NCI-H146 (cell line): ENCODE results near the gene SLC22A25.
"Not testable (repeated sequence)": the region's sequence is repeated elsewhere in the genome, so short reads cannot be mapped to it uniquely, and the experiment has no call there.

ENCODE experiments used
- DNase-seq: peaks from one replicate; lab custom pipeline; 2025; lab: John Stamatoyannopoulos, UW

SLC22A25 gene

GRCh38 chr11:63243533-63243932, at the start of gene SLC22A25:
TSS of gene SLC22A25 (minus strand) at chr11:63243599. CDS start at chr11:63229652, 13,947 bp downstream.
- no peak for DNase-seq

- no peak for DNase-seq
Observed at GRCh38 chr11:63290285-63290684, 46.9 kb upstream of the SLC22A25 start.

DNA sequence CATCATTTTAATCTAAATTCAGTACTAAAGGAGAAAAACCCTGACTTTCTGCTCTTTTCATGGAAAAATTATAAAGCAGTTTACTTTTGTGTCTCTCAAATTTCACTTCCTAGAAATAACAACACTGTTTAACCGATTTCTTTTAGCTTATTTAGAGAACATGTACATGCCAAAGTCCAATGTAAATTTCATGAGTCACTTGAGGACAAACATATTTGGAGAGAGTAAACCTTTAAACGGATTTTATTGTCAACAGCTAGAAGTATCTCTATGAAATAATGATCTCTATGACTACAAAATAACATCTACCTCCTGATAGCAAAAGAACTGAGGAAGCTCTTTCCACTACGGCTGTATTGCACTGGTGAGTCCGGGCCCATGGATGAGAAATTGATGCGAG, 46.3 kb upstream of the SLC22A25 start:
- DNase-seq: no peak

- DNase-seq: no peak
Observed at GRCh38 chr11:63282579-63282978, 39.2 kb upstream of the SLC22A25 start.

GRCh38 chr11:63280920-63281319, 37.5 kb upstream of the SLC22A25 start:
- no peak for DNase-seq

DNA sequence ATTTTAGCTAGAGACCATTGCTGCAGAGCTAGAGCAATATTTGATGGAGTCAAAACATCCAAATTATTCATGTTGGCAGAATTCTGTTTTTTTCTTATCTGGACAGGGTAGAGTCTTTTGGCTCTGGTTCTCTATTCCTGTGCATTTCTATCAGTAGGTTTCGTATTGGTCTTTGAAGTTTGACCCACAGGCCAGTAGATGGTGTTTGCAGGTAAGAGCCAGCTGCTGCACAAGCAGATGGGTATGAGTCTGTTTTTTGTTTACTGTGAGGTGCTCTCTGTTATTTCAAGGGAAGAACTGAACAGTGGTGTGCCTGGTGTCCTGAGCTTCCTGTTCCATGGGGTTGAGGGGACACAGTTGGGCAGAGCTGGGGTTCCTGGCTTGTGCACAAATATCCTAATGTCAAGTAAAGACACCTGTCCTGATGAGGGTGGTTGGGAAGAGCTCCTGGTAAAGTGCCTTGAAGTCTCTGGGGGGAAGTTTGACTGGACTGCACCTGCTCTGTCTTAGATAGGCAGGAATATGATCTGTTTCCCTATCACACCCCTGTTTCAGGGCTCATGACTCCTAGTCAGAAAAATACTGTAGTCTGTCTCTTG, 34.0 kb upstream of the SLC22A25 start:
- DNase-seq: no peak

DNA sequence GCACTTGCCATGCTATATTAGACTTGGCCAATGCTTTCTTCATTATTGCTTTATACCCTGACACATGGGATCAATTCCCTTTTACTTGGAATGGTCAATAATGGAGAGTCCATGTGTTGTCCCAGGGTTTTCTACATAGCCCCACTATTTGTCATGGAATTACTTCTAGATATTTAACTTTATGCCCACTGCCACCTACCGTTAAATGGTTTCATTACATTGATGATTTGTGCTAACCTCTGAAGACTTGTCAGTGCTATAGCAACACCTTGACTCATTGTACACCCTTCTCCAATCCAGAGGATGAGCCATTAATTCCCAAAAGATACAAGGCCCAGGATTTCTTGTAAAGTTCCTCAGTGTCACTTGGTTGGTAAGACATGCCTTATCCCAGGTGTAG, 31.4 kb upstream of the SLC22A25 start:
- DNase-seq: no peak

- DNase-seq: no peak
Observed at GRCh38 chr11:63273685-63274084, 30.3 kb upstream of the SLC22A25 start.

DNA sequence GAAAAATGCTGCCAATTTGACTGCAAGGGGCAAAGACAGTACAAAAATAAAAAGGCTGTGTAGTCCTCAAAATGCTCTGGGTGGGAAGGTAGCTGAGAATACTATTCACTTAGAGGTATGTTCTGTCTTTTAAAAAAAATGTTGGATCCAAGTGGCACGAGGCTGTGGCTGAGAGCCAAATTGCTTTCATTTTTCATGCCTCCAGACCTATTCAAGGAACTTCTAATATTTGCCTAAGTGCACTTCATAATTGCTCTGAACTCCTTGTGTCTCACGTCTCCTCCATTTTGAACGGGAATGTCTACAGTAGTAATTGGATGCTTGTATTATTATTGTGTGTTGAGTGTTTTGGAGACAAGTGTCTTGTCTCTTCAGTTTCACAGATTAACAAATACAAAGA, 19.1 kb upstream of the SLC22A25 start:
- no peak for DNase-seq

- DNase-seq: no peak
Observed at GRCh38 chr11:63251312-63251711, 7.9 kb upstream of the SLC22A25 start.

- no peak for DNase-seq
Observed at GRCh38 chr11:63250162-63251050, 7.0 kb upstream of the SLC22A25 start.

- DNase-seq: no peak
Observed at GRCh38 chr11:63248966-63249365, 5.6 kb upstream of the SLC22A25 start.

- DNase-seq: not testable (repeated sequence)
Observed at GRCh38 chr11:63247237-63248002, 4.0 kb upstream of the SLC22A25 start.

DNA sequence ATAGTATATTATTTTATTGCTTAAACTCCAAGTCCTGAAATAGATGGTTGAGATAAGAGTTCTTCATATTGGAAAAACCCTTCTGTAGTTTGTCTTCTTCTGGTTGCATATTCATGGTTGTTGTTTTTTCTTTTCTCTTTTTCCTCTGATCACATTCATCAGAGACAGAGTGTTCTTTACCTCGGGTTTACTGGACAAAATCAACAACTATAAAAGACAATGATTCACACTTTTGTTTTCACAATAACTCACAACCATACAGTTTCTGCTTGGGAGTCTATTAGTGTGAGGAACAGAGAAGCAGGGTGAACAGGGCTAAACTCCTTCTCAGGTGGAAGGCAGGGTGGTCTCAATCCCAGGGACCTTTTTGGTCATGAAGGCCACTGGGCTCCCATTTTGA, 2.6 kb upstream of the SLC22A25 start:
- DNase-seq: no peak

GRCh38 chr11:63244862-63245261, 1.5 kb upstream of the SLC22A25 start:
- no peak for DNase-seq

DNA sequence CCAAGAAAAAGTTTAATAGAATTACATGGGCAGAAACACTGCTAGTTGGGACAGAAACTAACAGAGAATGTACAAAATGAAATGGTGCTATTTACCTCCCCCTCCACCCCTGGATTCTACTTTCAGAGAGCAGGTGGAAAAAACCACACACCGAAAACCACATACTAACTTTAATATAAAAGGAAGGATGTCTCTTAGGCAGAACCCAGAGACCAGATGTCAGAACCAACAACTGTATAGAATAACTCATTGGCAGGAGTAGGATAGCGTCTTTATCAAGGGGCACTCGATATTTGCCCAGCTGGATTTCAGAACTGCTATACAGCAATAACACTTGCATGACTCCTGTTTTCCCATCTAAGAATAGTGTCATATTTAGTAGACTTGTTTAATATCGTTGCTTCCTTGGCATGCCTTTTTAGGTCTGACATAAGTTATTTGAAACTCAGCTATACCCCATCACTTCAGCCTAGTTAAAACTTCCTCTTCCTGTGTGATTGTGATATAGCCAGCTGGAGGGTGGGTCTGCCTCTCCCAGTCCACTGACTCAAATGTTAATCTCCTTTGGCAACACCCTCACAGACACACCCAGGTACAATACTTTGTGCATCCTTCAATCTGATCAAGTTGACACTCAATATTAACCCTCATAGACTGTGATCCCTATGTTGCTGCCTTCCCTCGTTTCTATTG, 1.2 kb downstream of the SLC22A25 start:
- DNase-seq: no peak

- DNase-seq: no peak
Observed at GRCh38 chr11:63240791-63241379, 2.5 kb downstream of the SLC22A25 start.

- no peak for DNase-seq
Observed at GRCh38 chr11:63240098-63240497, 3.3 kb downstream of the SLC22A25 start.

DNA sequence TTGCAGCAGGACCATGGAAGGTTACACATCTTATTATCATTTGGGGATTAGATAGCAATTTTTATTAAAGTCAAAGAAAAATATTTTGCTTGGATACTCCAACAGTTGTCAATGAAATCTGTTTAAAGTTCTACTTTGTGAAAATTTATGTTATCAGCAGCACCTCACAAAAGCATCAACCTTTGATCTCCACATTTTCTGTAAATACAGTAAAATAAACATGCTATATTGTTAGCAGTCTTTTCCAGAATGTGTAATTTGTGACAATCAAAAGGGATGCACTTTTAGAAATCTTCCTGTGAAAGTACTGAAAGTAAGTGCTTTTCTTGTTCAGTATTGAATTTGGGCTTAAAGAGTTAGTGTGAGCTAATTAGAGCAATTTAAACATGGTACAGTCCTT, 4.1 kb downstream of the SLC22A25 start:
- DNase-seq: no peak

GRCh38 chr11:63237413-63237812, 6.0 kb downstream of the SLC22A25 start:
- no peak for DNase-seq
